AG04450 (cell line): Measurements from ENCODE around the gene LARP4. TPM values are rescaled to one million over a fixed set of nuclear protein-coding genes. Genes with fewer than 3 reads are reported as not detected.

Experiments
- CTCF ChIA-PET: fragments of 300-600, 350-600 bp; formaldehyde crosslinking; extraction: SDS; loops from one replicate; lab custom pipeline; 2022; ENCODE audit warnings: antibody characterized with exemption, inconsistent platforms; lab: Charles Lee
- POLR2A ChIA-PET: fragments of 350-600 bp; formaldehyde crosslinking; extraction: SDS; loops from one replicate; lab custom pipeline; 2021; ENCODE audit warnings: antibody characterized with exemption, inconsistent platforms; lab: Yijun Ruan, JAX
- DNase-seq: peaks from one replicate; pipeline ENCODE4 v3.0.0-alpha.2; 2011; ENCODE audit warnings: low read depth, low spot score
- H3K27ac ChIP-seq: one replicate; pipeline ENCODE4 v1.5.1; 2012; ENCODE audit warnings: low read depth, low read length, control low read depth
- H3K27me3 ChIP-seq: one replicate; pipeline ENCODE4 v1.6.0; 2012; ENCODE audit warnings: low read length; ENCODE audit not compliant: control insufficient read depth, insufficient read depth
- H3K4me3 ChIP-seq: 2 replicates; pipeline ENCODE4 v1.5.1; 2011; ENCODE audit warnings: mild to moderate bottlenecking, low read depth, low read length, control low read depth
- H3K9me3 ChIP-seq: 2 replicates; pipeline ENCODE4 v1.5.1; 2012; ENCODE audit warnings: low read length; ENCODE audit not compliant: control insufficient read depth, insufficient read depth
- CTCF ChIP-seq: IDR thresholded peaks from 2 replicates; pipeline ENCODE4 v1.5.1; 2011; ENCODE audit warnings: low read depth, low read length, control low read depth, inconsistent platforms
- polyA plus RNA-seq: library from polyadenylated mRNA; depleted of rRNA; stranded (reverse); fragments of >200 nt; gene quantifications from 2 replicates; pipeline ENCODE4 v1.2.3, GENCODE V29; 2011

The LARP4 gene
- polyA plus RNA-seq, 1 experiment, result 25.5 TPM

GRCh38 chr12:50390316-50390741, 10.4 kb upstream of the LARP4 start:
- no peak overlapping the region for H3K4me3 ChIP-seq
- H3K9me3 ChIP-seq, result no peaks in the 10 kb centered on the region
- TF ChIP-seq CTCF, result no peak
- H3K27ac ChIP-seq, result peak overlapping the region; percentile 57
- ChIA-PET POLR2A (interaction anchor here (0.6 to 1.4 kb wide), 2 partner anchors 10 to 81 kb away, joined by 5 to 6 read pairs; partner anchors contain the start of gene LARP4), CTCF (interaction anchor here (0.6 to 1.8 kb wide), 3 partner anchors 19 to 279 kb away, joined by 3 to 9 read pairs (median 4); partner anchors contain the start of gene COX14)
- peak; percentile 61 for DNase-seq
- H3K27me3 ChIP-seq, result no peaks in the 10 kb centered on the region

GRCh38 chr12:50394469-50395029, 6.1 kb upstream of the LARP4 start:
- CTCF ChIA-PET, result interaction anchor here (1.4 kb wide), 1 partner anchor 80 kb away, joined by 3 read pairs; no protein-coding TSS in a partner anchor
- no peak for TF ChIP-seq CTCF
- no peak overlapping the region for H3K27ac ChIP-seq
- no peaks in the 10 kb centered on the region for H3K27me3 ChIP-seq
- POLR2A ChIA-PET, result no interaction called here
- H3K9me3 ChIP-seq, result no peaks in the 10 kb centered on the region
- DNase-seq, result no peak
- no peak overlapping the region for H3K4me3 ChIP-seq

- no peak overlapping the region for H3K27ac ChIP-seq
- H3K9me3 ChIP-seq, result no peaks in the 10 kb centered on the region; the same call in 1 of the 2 replicates
- H3K4me3 ChIP-seq, result no peak overlapping the region
- DNase-seq, result no peak
- ChIA-PET CTCF (interaction anchor here (0.7 kb wide), 1 partner anchor 279 kb away, joined by 3 read pairs; no protein-coding TSS in a partner anchor), POLR2A (no interaction called here)
- no peaks in the 10 kb centered on the region for H3K27me3 ChIP-seq
- no peak for TF ChIP-seq CTCF
These were observed 3.5 kb upstream of the LARP4 start for GRCh38 chr12:50397117-50397650.

GRCh38 chr12:50398931-50399330, 1.8 kb upstream of the LARP4 start:
- Histone ChIP-seq H3K27ac (no peak overlapping the region), H3K9me3 (no peaks in the 10 kb centered on the region; the same call in 1 of the 2 replicates), H3K27me3 (no peaks in the 10 kb centered on the region), H3K4me3 (no peak overlapping the region)
- no peak for TF ChIP-seq CTCF
- ChIA-PET POLR2A (no interaction called here), CTCF (no interaction called here)
- no peak for DNase-seq

GRCh38 chr12:50400104-50400637, 514 bp upstream of the LARP4 start:
- H3K4me3 ChIP-seq, result peak overlapping the region; percentile 91
- POLR2A ChIA-PET, result interaction anchor here (0.6 to 1.6 kb wide), 2 partner anchors 10 to 57 kb away, joined by 6 to 7 read pairs; no protein-coding TSS in a partner anchor
- H3K27ac ChIP-seq, result peak overlapping the region; percentile 65
- DNase-seq, result no peak
- TF ChIP-seq CTCF, result no peak
- H3K27me3 ChIP-seq, result no peaks in the 10 kb centered on the region
- H3K9me3 ChIP-seq, result no peaks in the 10 kb centered on the region; the same call in 1 of the 2 replicates
- CTCF ChIA-PET, result no interaction called here
